D721Med (cell line): ENCODE measurements around the gene VRK2.

Experiments used
- DNase-seq: peaks from one replicate; pipeline ENCODE4 v3.0.0; 2011; ENCODE audit warnings: low spot score; ENCODE audit not compliant: insufficient read length
- FAIRE-seq: peaks from 2 replicates; lab custom pipeline; 2011; peaks lifted over from hg19 to GRCh38; lab: Jason Lieb, UNC
- TF ChIP-seq, protein P1 (sequence below): IDR thresholded peaks from 2 replicates; pipeline ENCODE4 v1.5.1; 2012; ENCODE audit warnings: mild to moderate bottlenecking, control low read depth; ENCODE audit not compliant: insufficient read depth; ENCODE audit errors: missing control alignments

The VRK2 gene

DNA sequence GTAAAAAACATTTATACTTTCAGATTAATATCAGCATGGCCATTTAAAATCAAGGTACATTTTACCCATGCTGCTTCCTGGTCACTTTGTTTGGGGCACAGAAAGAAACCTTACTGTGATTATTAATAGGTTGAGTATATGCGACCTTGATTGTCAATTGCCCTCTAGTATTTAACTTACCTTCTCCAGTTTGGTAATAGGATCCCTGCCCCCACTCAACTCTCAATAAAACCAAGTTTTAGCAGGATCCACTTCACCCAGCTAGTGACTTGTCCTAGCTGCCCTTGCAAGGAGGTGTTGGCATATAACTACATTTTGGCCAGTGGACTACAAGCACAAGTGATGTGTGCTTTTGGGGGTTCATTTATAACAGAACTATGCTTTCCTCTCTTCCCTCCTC lies 160.2 kb downstream of the VRK2 start:
- TF ChIP-seq, protein P1, sequence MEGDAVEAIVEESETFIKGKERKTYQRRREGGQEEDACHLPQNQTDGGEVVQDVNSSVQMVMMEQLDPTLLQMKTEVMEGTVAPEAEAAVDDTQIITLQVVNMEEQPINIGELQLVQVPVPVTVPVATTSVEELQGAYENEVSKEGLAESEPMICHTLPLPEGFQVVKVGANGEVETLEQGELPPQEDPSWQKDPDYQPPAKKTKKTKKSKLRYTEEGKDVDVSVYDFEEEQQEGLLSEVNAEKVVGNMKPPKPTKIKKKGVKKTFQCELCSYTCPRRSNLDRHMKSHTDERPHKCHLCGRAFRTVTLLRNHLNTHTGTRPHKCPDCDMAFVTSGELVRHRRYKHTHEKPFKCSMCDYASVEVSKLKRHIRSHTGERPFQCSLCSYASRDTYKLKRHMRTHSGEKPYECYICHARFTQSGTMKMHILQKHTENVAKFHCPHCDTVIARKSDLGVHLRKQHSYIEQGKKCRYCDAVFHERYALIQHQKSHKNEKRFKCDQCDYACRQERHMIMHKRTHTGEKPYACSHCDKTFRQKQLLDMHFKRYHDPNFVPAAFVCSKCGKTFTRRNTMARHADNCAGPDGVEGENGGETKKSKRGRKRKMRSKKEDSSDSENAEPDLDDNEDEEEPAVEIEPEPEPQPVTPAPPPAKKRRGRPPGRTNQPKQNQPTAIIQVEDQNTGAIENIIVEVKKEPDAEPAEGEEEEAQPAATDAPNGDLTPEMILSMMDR: no peak
- DNase-seq (no peak), FAIRE-seq (no peak)

GRCh38 chr2:58207189-58207588 lies 160.6 kb downstream of the VRK2 start:
- TF ChIP-seq, protein P1: no peak
- FAIRE-seq: no peak

More at GRCh38 chr2:58207189-58207588, 160.6 kb downstream of the VRK2 start:
- no peak for DNase-seq
